ENCODE measurements around the gene SRRM4.

GRCh38 chr12:119102714-119103113 is 121.4 kb downstream of the SRRM4 start:
- TF ChIP-seq SIN3A (IDR thresholded peaks at IDR 0.05; ENCODE audit: borderline replicate concordance, insufficient read depth, low read length), result no peak
- no peak for TF ChIP-seq TAF1 (IDR thresholded peaks at IDR 0.05; ENCODE audit: borderline replicate concordance, insufficient read depth, low read length)
- TF ChIP-seq POLR2AphosphoS5 (IDR thresholded peaks at IDR 0.05; ENCODE audit: low read depth, low read length), result no peak
